Measurements from ENCODE around the gene TSPEAR. TPM values are rescaled to one million over a fixed set of nuclear protein-coding genes. Genes with fewer than 3 reads are reported as not detected.
"Not testable (repeated sequence)": the region's sequence is repeated elsewhere in the genome, so short reads cannot be mapped to it uniquely, and the experiment has no call there.

The TSPEAR gene
- total RNA-seq, 2 experiments from 2014 or later, result not detected

- POLR2A ChIA-PET, result no interaction called here
- no peak overlapping the region for H3K4me3 Mint-ChIP-seq
Observed at GRCh38 chr21:44594406-44594916, 116.9 kb downstream of the TSPEAR start.

GRCh38 chr21:44593598-44594405 is 117.6 kb downstream of the TSPEAR start:
- intact Hi-C loops (cut with micrococcal nuclease), result no loop called here
- no peak for ATAC-seq
- ChIA-PET CTCF (no interaction called here), POLR2A (no interaction called here)
- no peak for DNase-seq
- Mint-ChIP-seq H3K4me3 (no peak overlapping the region), H3K27ac (no peak overlapping the region), H3K4me1 (ENCODE audit: low read depth) (no peaks in the 10 kb centered on the region), H3K36me3 (ENCODE audit: low read depth) (no peaks in the 10 kb centered on the region), H3K27me3 (peaks cover 2% of the 10 kb centered on the region), H3K9me3 (peaks cover 4% of the 10 kb centered on the region)
- no peak for TF ChIP-seq CTCF (IDR thresholded peaks at IDR 0.05)

More at GRCh38 chr21:44594406-44594916, 116.9 kb downstream of the TSPEAR start:
- intact Hi-C loops (cut with micrococcal nuclease), result no loop called here
- Mint-ChIP-seq H3K4me1 (ENCODE audit: low read depth) (no peaks in the 10 kb centered on the region), H3K27ac (no peak overlapping the region), H3K36me3 (ENCODE audit: low read depth) (no peaks in the 10 kb centered on the region), H3K9me3 (peaks cover 5% of the 10 kb centered on the region), H3K27me3 (no peaks in the 10 kb centered on the region)
- ATAC-seq (no peak), DNase-seq (no peak)
- CTCF ChIA-PET, result no interaction called here
- TF ChIP-seq CTCF (IDR thresholded peaks at IDR 0.05), result no peak

GRCh38 chr21:44592446-44593311 is 118.7 kb downstream of the TSPEAR start, which contains the start of gene KRTAP10-6:
Gene KRTAP10-6 (minus strand): TSS chr21:44592505. CDS start chr21:44592484, 21 bp downstream.
- H3K27ac Mint-ChIP-seq, result no peak within 1 kb of the TSS
- CTCF ChIA-PET, result no interaction called here
- no peaks in the 10 kb centered on the region for H3K4me1 Mint-ChIP-seq (ENCODE audit: low read depth)
- peaks cover 2% of the 10 kb centered on the region for H3K27me3 Mint-ChIP-seq
- intact Hi-C loops (cut with micrococcal nuclease), result no loop called here
- POLR2A ChIA-PET, result no interaction called here
- H3K4me3 Mint-ChIP-seq, result no peak within 1 kb of the TSS
- H3K36me3 Mint-ChIP-seq (ENCODE audit: low read depth), result no peaks in the 10 kb centered on the region
- TF ChIP-seq CTCF (IDR thresholded peaks at IDR 0.05), result no peak
- DNase-seq (no peak), ATAC-seq (no peak)
- H3K9me3 Mint-ChIP-seq, result no peaks in the 10 kb centered on the region

- DNase-seq; ATAC-seq; H3K4me1 Mint-ChIP-seq (ENCODE audit: low read depth); H3K27ac Mint-ChIP-seq; H3K27me3 Mint-ChIP-seq; H3K4me3 Mint-ChIP-seq; CTCF ChIA-PET; H3K9me3 Mint-ChIP-seq; H3K36me3 Mint-ChIP-seq (ENCODE audit: low read depth); intact Hi-C loops (cut with micrococcal nuclease); POLR2A ChIA-PET: not testable (repeated sequence)
Observed at GRCh38 chr21:44591801-44592130, 119.6 kb downstream of the TSPEAR start.

GRCh38 chr21:44590897-44591800 is 120.2 kb downstream of the TSPEAR start:
- H3K36me3 Mint-ChIP-seq (ENCODE audit: low read depth); POLR2A ChIA-PET; H3K9me3 Mint-ChIP-seq; intact Hi-C loops (cut with micrococcal nuclease); H3K4me1 Mint-ChIP-seq (ENCODE audit: low read depth); H3K27me3 Mint-ChIP-seq; DNase-seq; ATAC-seq; CTCF ChIA-PET; H3K27ac Mint-ChIP-seq; H3K4me3 Mint-ChIP-seq: not testable (repeated sequence)
